NAMALWA (cell line): ENCODE results near the gene SH2D7.

Experiments used
- DNase-seq: peaks from one replicate; pipeline ENCODE4 v3.0.0-alpha.2; 2015; ENCODE audit warnings: low spot score

SH2D7 gene

DNA sequence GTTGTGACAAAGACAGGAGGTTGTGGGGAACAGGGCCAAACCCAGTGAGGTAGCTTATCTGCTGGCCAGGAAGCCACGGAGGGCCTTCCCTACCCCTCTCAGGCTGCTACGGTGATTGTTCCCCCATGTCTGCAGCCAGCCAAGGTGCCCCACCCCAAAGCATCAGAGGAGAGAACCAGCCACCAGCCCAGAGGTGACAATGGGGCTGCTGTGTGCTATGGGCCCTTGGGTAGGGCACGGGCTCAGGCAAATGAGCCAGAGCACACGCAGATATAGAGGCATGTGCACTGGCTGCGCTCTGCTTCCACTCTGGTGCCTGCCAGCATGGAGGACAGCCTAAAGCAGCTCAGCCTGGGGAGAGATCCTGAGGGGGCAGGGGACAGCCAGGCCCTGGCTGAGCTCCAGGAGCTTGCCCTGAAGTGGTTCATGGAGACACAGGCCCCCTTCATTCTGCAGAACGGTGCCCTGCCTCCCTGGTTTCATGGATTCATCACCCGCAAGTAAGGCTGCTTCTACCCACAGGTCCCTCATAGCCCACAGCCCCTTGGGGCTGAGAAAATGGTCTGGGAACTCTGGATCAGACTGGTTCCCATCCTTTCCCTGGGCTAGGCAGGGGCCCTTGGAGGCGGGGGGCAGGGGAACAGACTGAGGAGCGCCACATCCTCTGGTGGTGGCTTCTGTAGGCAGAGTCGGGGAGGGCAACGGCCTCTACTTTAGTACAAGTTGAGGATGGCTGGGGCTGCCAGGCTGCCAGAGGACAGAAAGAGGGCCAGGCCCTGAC is at the start of gene SH2D7:
Gene SH2D7, plus strand, starts transcription at position 301 of the 781 bp plus-strand sequence. Its CDS starts 24 bp downstream, at position 325.
- no peak for DNase-seq

DNA sequence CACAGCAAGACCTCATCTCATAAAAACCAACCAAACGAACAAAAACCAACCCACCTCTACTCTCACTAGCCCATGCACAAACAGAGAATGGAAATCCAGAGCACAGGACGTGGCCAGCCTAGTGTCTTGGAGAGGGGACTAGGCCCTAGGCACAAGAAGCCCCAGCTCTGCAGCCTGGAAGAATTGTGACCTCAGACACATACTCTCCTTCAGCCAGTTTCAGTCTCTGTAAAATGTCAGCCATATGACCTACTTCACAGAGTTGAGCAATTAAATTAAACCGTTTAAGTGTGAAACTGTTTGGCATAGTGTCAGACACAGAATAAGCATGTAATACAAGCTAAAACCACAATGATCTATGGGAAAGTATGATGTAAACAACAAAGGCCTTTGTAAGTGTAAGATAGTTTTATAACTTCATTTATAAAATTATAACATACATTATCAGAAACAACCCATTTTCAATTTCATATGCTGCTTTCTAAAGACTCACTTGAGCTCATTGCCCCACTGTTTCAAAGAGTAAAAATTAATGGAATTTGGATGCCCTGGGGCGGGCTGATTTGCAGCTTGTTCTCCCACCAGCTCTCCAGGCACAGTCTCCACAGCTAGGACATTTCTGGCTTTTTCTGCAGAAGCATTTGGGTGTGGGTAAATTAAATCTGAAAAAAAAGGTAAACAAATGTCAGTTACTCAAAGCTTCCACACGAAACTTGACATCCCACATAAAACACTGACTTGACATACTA is 47.8 kb upstream of the SH2D7 start:
- DNase-seq, result no peak

- DNase-seq, result no peak
Measured at GRCh38 chr15:78045189-78045588, 47.2 kb upstream of the SH2D7 start.

DNA sequence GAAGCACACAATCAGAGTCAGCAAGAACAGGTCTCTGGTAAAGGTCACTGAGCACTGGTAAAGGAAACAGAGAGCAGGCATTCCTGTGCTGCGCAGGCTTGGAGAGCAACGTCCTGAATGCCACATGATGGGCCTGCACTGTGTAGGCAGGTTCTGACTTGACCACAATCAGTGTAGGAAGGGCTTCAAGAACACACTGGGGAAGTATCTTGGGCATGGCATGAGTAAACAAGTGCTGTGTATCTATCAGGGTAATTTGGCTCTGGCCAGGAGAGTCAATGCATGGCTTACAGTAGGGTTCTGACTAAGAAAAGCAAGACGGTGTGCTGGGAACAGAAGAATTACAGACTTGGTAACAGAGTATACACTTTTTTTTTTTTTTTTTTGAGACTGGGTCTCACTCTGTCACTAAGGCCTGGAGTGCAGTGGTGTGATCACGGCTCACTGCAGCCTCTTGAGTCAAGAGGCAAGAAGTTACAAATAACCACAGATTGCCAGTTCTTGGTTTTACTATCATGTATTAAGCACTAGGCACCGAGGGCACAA is 45.5 kb upstream of the SH2D7 start:
- no peak for DNase-seq

DNA sequence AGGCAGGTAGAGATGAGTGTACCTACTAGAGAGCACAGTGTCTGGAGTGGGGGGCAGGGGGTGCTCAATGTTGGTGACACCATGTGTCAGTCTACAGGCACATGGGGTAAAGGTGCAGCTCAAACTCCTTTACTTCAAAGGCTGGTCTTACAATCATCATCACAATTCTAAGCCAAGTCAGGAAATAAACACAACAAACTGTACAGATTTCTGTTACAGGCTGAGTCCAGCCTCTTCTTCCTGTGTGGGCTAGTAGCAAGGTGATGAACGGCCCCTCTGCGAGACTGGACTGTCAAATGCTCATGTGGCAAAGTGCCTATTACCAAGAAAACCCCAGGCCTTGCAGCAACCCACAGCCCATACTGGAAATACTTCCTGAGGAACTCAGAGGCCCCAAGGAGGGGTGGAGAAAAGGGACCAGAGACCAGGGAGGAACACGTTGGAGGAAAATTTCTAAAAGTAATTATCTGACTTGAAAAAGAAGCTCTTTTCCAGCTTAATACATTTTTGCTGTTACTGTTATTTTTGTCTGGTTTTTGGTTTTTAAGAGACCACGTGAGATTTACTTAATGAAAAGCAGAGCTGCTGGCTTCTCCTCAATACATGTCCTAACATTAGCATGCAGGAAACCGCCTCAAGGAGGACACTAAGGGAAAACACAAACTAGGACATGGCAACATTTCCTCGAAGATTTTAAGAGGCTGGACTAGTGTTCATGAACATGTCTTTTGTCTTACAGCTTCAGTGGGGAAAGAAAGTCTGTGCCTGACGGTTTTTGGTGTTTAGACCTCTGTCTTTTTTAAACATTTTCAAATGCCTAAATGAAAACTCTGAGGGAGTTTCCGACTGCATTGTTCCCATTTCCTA is 44.4 kb upstream of the SH2D7 start:
- DNase-seq, result no peak

GRCh38 chr15:78048628-78048920 is 43.8 kb upstream of the SH2D7 start:
- DNase-seq, result no peak

- DNase-seq, result no peak
Measured at GRCh38 chr15:78049691-78050440, 42.5 kb upstream of the SH2D7 start.

DNA sequence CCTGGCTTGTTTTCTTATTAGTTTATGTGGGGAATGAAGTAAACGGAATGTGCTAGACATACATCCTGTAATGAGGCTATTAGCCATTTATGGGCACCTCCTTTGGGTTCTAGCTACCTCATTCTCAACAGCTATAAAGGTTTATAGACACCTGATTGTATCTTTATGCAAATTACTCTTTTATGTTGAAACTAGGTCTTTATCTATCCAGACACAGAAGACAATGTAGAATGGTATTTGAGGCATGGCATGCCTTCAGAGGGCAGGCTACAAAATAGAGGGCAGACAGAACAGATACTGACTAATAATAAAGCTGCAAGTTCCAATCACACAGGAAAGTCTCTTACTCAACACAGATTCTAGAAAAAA is 41.9 kb upstream of the SH2D7 start:
- DNase-seq, result no peak

DNA sequence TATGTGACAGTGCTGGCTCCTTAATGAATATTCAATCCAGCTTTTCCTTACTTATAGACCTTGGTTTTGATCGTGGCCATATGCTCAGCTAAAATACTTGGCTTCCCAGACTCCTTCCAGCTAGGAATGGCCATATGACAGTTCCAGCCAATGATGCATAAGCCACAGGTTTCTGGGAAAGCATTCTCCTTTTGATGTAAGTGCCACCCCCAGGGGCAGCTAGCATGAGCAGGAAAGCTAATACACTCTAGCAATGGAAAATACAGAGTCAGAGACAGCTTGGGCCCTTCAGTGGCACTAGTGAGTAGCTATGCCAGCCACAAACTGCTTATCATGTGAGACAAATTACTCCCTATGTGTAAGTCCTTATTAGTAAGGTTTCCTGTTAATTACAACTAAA is 41.5 kb upstream of the SH2D7 start:
- DNase-seq, result no peak

GRCh38 chr15:78051596-78051995 is 40.8 kb upstream of the SH2D7 start:
- no peak for DNase-seq

DNA sequence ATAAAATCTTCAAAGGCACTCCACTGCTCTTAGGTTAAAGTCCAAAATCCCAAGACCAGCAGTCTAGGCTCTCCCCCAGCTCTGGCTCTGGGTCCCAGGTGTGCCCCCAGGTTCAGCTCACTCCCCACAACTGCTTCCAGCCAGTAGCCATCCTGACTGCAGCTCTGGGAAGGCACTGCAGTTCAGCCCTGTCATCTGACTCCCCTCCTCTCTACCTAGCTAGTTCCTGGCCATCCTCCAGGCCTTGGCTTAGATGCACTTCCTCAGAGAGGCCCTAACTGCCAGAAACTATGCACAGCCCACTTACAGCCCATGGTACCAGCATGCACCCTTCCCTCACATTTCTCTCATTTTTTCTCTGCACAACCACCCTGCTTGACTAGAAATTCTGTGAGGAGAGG is 40.4 kb upstream of the SH2D7 start:
- no peak for DNase-seq

DNA sequence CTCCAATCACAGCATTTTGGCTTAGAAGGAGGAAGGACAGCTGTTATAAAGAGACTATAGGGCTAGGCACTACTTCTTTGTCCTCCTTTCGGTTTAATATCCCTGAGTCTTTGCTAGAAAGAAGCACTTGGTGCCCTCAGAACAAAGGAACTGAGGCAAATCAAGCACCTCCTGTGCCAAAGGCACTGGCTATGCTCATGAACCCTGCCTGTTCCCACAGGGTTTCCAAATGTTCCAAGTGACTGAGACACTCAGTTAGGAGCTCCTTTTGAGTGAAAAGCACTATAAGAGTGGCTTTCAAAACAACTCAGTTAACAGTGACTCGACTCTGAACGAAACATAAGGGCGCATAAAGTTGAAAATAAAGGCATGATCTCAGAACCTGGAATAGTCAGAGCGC is 39.8 kb upstream of the SH2D7 start:
- DNase-seq, result no peak

- no peak for DNase-seq
Measured at GRCh38 chr15:78054518-78054917, 37.8 kb upstream of the SH2D7 start.

GRCh38 chr15:78054966-78055365 is 37.4 kb upstream of the SH2D7 start:
- no peak for DNase-seq

GRCh38 chr15:78055919-78056713 is 36.2 kb upstream of the SH2D7 start:
- no peak for DNase-seq

GRCh38 chr15:78056714-78057269 is 35.6 kb upstream of the SH2D7 start:
- peak; percentile 92 for DNase-seq

- no peak for DNase-seq
Measured at GRCh38 chr15:78057803-78058202, 34.6 kb upstream of the SH2D7 start.

DNA sequence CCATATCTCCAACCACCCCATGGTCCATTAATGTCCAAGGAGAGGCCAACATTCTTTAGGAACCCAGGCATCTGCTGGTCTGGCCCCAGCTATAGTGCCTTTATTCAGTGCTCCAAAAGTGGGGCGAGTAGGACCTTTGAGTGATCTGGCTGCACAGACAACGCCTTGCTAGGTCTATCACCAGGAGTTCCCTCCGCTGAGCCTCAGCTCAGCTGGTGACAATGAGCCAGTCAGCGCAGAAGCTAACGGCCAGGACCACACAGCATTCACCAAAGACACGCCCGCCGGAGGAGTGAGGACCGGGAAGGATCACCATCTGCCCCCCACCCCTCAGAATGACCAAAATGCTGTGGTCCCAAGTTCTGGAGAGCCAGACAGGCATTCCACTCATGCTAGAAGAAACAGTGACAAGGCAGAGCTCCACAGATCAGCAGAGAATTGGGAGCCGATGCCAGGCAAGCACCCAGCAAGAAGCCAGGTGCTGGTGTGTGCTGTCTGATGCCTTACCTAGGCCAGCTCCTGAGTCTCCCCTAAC is 33.9 kb upstream of the SH2D7 start:
- no peak for DNase-seq

GRCh38 chr15:78059110-78059839 is 33.1 kb upstream of the SH2D7 start:
- DNase-seq, result peak; percentile 77

DNA sequence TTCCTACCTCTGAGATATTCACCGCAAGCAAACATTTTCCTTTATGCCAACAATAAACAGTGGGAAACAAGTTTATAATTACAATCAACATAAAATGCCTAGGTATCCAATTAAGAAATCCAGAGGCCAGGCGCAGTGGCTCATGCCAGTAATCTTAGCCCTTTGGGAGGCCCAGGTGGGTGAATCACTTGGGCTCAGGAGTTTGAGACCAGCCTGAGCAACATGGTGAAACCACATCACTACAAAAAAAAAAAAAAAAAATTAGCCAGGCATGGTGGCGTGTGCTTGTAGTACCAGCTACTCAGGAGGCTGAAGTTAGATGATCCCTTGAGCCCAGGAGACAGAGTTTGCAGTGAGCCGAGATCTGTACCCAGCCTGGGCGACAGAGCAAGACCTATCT is 32.1 kb upstream of the SH2D7 start:
- DNase-seq, result no peak
